Hematopoietic multipotent progenitor cell treated with erythropoietin and hydrocortisone succinate and interleukin-3 and kit ligand, for 6 days (in vitro differentiated cells): Measurements from ENCODE around the gene CYP2B6.
"Not testable (repeated sequence)": the region's sequence is repeated elsewhere in the genome, so short reads cannot be mapped to it uniquely, and the experiment has no call there.

Experiments used
- DNase-seq: peaks from one replicate; pipeline ENCODE4 v3.0.0-alpha.2; 2015

The CYP2B6 gene

GRCh38 chr19:41045095-41045494 lies 54.0 kb downstream of the CYP2B6 start:
- DNase-seq: not testable (repeated sequence)

- no peak for DNase-seq
These were observed 59.3 kb downstream of the CYP2B6 start for GRCh38 chr19:41050426-41050825.

- not testable (repeated sequence) for DNase-seq
These were observed 61.1 kb downstream of the CYP2B6 start for GRCh38 chr19:41052162-41052561.

- not testable (repeated sequence) for DNase-seq
These were observed 62.2 kb downstream of the CYP2B6 start for GRCh38 chr19:41053331-41053730.

- DNase-seq: peak; percentile 38
These were observed 74.0 kb downstream of the CYP2B6 start for GRCh38 chr19:41064974-41065569.
